Measurements from ENCODE around the gene LRP4.

The LRP4 gene

DNA sequence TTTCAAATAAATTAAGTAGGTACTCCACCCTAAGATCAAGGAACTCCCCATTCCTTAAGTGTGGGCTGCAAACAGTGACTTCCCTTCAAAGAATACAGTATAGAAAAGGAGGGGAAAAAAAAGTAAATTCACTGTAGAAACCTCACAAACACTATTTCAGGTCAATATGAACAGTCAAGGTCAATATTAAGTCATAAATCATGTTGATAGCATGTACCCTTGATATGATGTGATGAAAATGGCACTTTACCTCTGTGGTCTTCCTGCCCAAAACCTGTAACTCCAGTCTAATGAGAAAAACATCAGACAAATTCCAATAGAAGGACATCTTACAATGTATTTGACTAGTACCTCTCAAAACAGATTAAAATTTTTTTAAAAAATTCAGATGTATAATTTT, 80.5 kb downstream of the LRP4 start:
- DNase-seq, result no peak

- no peak for DNase-seq
These were observed 81.5 kb downstream of the LRP4 start for GRCh38 chr11:46836870-46837269.

- no peak for DNase-seq
These were observed 81.9 kb downstream of the LRP4 start for GRCh38 chr11:46836431-46836830.

DNA sequence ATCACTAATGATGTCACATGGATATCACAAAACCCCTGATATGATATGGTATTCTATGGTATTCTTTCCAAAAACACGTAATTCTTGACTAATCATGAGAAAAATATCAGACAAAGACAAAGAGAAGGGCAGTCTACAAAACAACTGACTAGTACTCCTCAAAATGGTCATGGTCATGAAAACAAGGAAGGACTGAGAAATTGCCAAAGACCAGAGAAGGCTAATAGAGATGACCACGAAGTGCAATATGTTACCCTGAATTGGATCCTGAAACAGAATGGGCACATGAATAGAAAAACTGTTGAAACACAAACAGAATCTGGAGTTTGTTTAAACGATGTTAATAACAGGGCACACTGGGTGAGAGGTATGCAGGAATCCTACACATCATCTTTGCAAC, 82.5 kb downstream of the LRP4 start:
- DNase-seq, result no peak

- no peak for DNase-seq
These were observed 83.5 kb downstream of the LRP4 start for GRCh38 chr11:46834821-46835220.

- no peak for DNase-seq
These were observed 85.7 kb downstream of the LRP4 start for GRCh38 chr11:46832511-46833214.

GRCh38 chr11:46827995-46828394, 90.4 kb downstream of the LRP4 start:
- no peak for DNase-seq

- peak; percentile 73 for DNase-seq
These were observed 91.9 kb downstream of the LRP4 start for GRCh38 chr11:46826310-46827044.

GRCh38 chr11:46808799-46809431, 109.4 kb downstream of the LRP4 start:
- no peak for DNase-seq
